Stimulated activated naive CD8-positive, alpha-beta T cell treated with anti-CD3 and anti-CD28 coated beads, Interleukin-15, Interleukin-2, amounts not matched to agents 100 U/mL and 50 U/mL, for 24 hours (primary cell): ENCODE data around the gene SYNJ1.
A peak's percentile ranks its signal among the peaks of the same experiment; 100 is the strongest.
"Not testable (repeated sequence)": the region's sequence is repeated elsewhere in the genome, so short reads cannot be mapped to it uniquely, and the experiment has no call there.

ENCODE experiments used
- ATAC-seq: fragments of 150-1000 bp; cut with Tn5 transposase; one replicate; pipeline ENCODE4 v1.10.0; 2021
- DNase-seq: peaks from one replicate; pipeline ENCODE4 v3.0.0; 2021

The SYNJ1 gene

GRCh38 chr21:32687643-32688345 is 40.0 kb downstream of the SYNJ1 start:
- ATAC-seq (no peak), DNase-seq (no peak)

DNA sequence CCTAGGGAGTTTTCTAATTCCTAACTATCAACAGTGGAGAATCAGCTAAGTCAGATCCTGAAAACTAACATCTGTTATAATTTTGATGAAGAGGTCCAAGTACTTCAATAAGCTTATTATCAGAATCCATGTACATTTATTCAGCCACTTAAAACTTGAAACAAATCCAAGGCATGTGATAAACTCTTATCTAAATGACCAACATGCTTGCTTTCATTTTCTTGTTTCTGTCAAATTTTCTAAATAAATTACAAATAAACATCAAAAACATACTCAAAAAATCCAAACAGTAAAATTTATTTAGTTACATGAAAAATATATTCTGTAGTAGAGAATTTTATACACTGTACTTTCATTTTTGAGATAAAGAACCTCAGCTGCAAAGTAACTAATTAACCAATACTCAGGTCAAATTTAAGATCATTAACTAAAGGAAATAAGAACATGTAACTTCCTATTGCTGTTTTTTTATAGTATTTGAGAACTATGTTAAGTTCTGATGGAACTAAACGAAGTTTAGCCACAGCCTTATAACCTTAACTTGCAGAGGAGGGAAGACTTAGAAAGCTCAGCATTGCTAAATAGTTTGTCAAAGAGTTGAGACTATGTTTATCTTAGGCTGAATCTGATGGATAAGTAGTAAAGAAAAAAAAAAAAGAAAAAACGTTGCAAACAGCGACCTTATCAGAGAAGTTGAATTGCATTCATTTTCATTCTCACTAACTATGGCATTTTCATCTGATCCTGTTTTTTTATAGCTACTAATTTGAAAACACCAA is 44.9 kb downstream of the SYNJ1 start:
- DNase-seq: no peak
- ATAC-seq: no peak

DNA sequence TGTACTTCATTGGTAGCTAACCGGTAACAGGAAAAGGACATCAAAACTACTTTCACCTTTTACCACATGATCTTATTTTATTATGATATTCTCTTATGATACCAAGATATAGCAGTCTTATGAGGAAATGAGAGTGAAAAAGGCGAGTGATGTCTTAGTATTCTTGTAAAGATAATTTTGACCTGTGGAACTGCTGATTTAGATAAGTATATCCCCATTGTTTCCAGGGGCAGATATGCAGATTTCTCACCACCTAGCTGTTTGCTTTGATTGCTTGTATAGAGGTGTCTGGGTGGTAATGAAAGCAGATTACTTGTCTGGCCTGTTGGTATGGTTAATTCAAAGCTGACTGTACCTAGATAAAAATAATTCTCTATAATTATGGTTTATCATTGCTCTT is 53.1 kb downstream of the SYNJ1 start:
- no peak for ATAC-seq
- no peak for DNase-seq

GRCh38 chr21:32674038-32674437 is 53.8 kb downstream of the SYNJ1 start:
- ATAC-seq: no peak
- no peak for DNase-seq

- DNase-seq (no peak), ATAC-seq (no peak)
Observed at GRCh38 chr21:32666258-32666657, 61.6 kb downstream of the SYNJ1 start.

DNA sequence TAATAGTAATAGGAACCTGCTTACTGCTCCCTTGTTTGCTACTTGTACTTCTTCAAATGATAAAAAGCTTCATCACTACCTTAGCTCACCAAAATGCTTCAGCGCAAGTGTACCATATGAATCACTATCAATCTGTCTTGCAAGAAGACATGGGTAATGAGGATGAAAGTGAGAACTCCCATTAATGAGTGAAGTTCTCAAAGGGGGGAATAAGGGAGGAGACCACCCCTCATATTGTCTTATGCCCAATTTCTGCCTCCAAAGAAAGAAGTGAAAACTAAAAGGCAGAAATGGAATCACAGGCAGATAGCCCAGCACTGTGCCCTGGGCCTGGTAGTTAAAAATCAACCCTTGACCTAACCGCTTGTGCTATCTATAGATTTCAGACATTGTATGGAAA is 63.7 kb downstream of the SYNJ1 start:
- not testable (repeated sequence) for DNase-seq, ATAC-seq

GRCh38 chr21:32661981-32662380 is 65.8 kb downstream of the SYNJ1 start:
- DNase-seq, ATAC-seq: not testable (repeated sequence)

DNA sequence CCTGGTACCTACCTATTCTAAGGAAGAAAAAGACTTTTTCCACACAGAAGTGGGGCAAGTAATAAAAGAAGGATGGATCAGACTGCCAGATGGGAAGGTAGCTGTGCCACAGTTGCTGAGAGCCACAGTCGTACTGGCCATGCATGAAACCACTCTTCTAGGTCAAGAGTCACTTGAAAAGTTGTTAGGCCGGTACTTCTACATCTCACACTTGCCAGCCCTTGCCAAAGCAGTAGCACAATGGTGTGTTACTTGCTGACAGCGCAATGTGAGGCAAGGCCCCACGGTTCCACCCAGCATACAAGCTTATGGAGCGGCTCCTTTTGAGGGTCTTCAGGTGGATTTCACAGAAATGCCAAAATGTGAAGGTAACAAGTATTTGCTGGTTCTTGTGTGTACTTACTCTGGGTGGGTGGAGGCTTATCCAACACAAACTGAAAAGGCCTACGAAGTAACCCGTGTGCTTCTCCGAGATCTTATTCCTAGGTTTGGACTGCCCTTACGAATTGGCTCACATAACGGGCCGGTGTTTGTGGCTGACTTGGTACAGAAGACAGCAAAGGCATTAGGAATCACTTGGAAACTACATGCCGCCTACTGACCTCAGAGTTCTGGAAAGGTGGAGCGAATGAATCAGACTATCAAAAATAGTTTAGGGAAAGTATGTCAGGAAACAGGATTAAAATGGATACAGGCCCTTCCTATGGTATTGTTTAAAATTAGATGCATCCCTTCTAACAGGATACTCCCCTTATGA is 66.6 kb downstream of the SYNJ1 start:
- DNase-seq, ATAC-seq: not testable (repeated sequence)

GRCh38 chr21:32658524-32658923 is 69.3 kb downstream of the SYNJ1 start:
- DNase-seq (no peak), ATAC-seq (no peak)

GRCh38 chr21:32653326-32653901 is 74.4 kb downstream of the SYNJ1 start:
- DNase-seq: peak; percentile 12
- peak; percentile 52 for ATAC-seq

- ATAC-seq (no peak), DNase-seq (no peak)
Observed at GRCh38 chr21:32648165-32648564, 79.6 kb downstream of the SYNJ1 start.

DNA sequence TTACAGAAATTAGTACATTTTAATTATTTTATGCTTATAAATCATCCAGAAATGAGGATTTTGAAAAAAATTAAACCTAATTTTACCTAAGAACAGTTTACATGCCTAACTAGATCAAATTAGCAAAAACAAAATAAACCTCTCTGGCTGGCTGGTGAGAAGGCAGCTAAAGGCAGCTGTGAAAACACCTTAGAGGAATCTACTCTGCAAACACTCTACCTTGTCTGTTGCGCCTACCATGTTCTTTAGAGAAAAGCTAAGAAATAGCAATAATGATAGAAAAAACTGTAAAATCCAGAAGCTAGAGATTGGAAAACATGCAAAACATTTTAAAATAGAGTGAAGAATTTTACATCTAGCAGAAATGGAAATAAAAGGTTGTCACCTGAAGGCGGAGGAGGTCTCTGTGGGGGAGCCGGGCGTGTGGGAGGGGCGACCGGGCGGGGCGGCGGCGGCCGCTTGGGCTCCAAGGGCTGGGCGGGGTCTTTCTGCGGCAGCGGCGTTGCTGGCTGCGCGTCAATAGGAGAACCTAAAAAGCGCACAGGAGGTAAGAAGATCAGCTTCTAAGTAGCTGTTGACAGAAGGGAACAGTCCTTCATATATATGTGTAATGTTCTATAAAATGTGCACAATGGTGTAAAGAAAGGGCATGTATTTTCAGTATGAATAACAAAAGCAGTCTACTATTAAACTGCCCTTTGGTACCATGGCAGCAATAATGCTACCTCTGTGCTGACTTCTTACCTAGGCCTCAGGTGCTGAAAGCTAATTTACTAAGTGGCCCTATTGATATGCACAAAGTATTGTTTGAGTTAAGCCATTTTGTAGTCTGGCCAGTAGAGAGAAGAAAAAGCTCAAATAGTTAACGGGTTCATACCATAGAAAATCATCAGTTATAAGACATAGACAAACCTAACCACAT is 82.3 kb downstream of the SYNJ1 start:
- DNase-seq: no peak
- ATAC-seq: no peak

GRCh38 chr21:32641710-32642698 is 85.8 kb downstream of the SYNJ1 start:
- no peak for ATAC-seq
- no peak for DNase-seq

GRCh38 chr21:32626621-32627196 is 101.1 kb downstream of the SYNJ1 start:
- no peak for ATAC-seq

DNA sequence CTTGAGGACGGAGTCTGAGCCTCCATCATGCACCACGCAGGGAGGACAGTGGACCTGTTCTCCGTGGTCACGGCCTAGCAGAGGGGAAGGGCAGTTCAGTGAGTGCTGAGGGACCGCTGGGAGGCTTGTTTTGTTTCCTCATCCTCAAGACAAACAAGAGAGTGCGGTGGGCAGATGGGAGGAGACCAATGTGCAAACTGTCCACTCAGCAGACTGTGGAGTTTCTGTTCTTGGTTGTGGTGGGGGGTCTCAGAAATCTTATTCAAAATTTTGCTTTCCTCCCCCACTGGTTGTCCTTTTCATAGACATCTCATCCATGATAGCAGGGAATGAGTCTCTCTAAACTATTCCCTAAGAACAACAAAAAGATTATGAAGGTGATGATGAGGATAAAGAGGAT is 109.6 kb downstream of the SYNJ1 start:
- DNase-seq, ATAC-seq: not testable (repeated sequence)

More at GRCh38 chr21:32626621-32627196, 101.1 kb downstream of the SYNJ1 start:
- no peak for DNase-seq

DNA sequence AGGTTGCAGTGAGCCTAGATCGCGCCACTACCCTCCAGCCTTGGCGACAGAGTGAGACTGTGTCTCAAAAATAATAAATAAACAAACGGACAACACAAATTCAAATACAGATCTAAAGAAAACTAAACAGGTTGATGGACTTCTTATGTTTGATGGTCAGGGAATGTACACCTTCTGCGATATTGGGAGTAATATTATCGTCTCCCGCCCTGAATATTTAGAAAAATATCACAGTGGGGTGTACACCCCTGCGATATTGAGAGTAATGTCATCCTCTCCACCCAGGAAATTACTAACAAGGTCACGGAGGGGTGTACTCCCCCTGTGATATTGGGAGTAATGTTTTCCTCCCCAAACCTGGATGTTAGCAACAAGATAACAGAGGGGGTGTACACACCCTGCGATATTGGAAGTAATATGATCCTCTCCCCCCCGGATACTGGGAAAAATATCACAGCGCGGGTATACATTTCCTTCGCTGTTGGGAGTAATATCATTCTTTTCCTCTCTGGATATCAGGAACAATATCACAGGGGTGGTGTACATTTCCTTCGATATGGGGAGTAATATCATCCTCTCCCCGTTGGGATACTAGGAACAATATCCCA is 114.3 kb downstream of the SYNJ1 start:
- ATAC-seq: no peak
- DNase-seq: no peak

GRCh38 chr21:32612999-32613337 is 114.8 kb downstream of the SYNJ1 start:
- DNase-seq: no peak

GRCh38 chr21:32612075-32612998 is 115.5 kb downstream of the SYNJ1 start, which contains the start of gene CFAP298:
Gene CFAP298 (minus strand): TSS chr21:32612377. CDS start chr21:32612243, 134 bp downstream.
- peak; percentile 97 for ATAC-seq
- peak; percentile 86 for DNase-seq

More at GRCh38 chr21:32612999-32613337, 114.8 kb downstream of the SYNJ1 start:
- no peak for ATAC-seq
